ENCODE data around the gene ATE1.

DNA sequence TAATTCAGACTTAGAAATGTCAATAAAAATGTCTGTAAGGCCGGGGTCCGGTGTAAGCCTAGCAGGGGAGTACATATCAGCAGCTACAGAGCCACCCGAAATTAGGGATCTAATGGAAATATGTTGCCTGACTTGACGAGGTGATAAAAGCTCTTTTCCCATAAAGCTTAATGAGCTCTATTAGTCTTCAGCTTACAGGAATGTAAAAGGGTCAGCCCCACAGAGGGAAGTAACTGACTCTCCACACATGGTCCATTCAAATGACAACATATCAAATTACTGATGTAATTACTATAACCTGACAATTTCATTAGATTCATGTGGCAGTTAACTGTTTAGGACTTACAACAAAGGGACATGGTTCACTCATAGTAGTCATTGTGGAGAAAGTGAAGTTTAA is 62.3 kb downstream of the ATE1 start:
- TF ChIP-seq, protein P1, sequence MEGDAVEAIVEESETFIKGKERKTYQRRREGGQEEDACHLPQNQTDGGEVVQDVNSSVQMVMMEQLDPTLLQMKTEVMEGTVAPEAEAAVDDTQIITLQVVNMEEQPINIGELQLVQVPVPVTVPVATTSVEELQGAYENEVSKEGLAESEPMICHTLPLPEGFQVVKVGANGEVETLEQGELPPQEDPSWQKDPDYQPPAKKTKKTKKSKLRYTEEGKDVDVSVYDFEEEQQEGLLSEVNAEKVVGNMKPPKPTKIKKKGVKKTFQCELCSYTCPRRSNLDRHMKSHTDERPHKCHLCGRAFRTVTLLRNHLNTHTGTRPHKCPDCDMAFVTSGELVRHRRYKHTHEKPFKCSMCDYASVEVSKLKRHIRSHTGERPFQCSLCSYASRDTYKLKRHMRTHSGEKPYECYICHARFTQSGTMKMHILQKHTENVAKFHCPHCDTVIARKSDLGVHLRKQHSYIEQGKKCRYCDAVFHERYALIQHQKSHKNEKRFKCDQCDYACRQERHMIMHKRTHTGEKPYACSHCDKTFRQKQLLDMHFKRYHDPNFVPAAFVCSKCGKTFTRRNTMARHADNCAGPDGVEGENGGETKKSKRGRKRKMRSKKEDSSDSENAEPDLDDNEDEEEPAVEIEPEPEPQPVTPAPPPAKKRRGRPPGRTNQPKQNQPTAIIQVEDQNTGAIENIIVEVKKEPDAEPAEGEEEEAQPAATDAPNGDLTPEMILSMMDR (IDR thresholded peaks at IDR 0.05) = no peak
- no peak for TF ChIP-seq POLR2A (IDR thresholded peaks at IDR 0.05)

All from heart left ventricle (tissue), 13 donors.